Neural cell (in vitro differentiated cells): Measurements from ENCODE around the gene KIZ. TPM values are rescaled to one million over a fixed set of nuclear protein-coding genes. Genes with fewer than 3 reads are reported as not detected.

Source experiments
- H2AFZ ChIP-seq: fragments of 200-600, 300-800 bp; sonication (generic), shearing (Covaris generic); 2 replicates; pipeline ENCODE4 v1.6.0; 2014; ENCODE audit warnings: low read depth, mild to moderate bottlenecking, antibody characterized with exemption, low read length, moderate library complexity
- H3F3A ChIP-seq: fragments of 200-600 bp; shearing (Covaris generic); 2 replicates; pipeline ENCODE4 v1.6.1; 2016; ENCODE audit warnings: mild to moderate bottlenecking, moderate library complexity, mixed read lengths, antibody characterized with exemption, low read length; ENCODE audit not compliant: insufficient read depth, poor library complexity, severe bottlenecking
- H3K27ac ChIP-seq: fragments of 200-600, 300-800 bp; sonication (generic), shearing (Covaris generic); 2 replicates; pipeline ENCODE4 v1.5.1; 2014; ENCODE audit warnings: mild to moderate bottlenecking, low read length, moderate library complexity
- H3K27me3 ChIP-seq: fragments of 300-800, 200-600 bp; sonication (generic), shearing (Covaris generic); 2 replicates; pipeline ENCODE4 v1.6.0; 2014; ENCODE audit warnings: mild to moderate bottlenecking, low read depth, low read length, moderate library complexity; ENCODE audit not compliant: insufficient read depth
- H3K36me3 ChIP-seq: fragments of 300-800, 200-600 bp; sonication (generic), shearing (Covaris generic); 2 replicates; pipeline ENCODE4 v1.5.1; 2014; ENCODE audit warnings: mild to moderate bottlenecking, antibody characterized with exemption, low read length, moderate library complexity; ENCODE audit not compliant: insufficient read depth
- H3K4me2 ChIP-seq: fragments of 300-800, 200-600 bp; sonication (generic), shearing (Covaris generic); 2 replicates; pipeline ENCODE4 v1.6.0; 2014; ENCODE audit warnings: mild to moderate bottlenecking, low read length
- H3K4me3 ChIP-seq: fragments of 300-800, 200-600 bp; sonication (generic), shearing (Covaris generic); 2 replicates; pipeline ENCODE4 v1.5.1; 2014; ENCODE audit warnings: mild to moderate bottlenecking, low read length, moderate library complexity
- H3K79me2 ChIP-seq: fragments of 200-600 bp; shearing (Covaris generic); replicated peaks from 2 replicates; pipeline ENCODE4 v1.6.0; 2014; ENCODE audit warnings: mild to moderate bottlenecking, low read length, moderate library complexity; ENCODE audit not compliant: insufficient read depth
- H3K9ac ChIP-seq: fragments of 300-800, 200-600 bp; sonication (generic), shearing (Covaris generic); 2 replicates; pipeline ENCODE4 v1.6.1; 2016; ENCODE audit warnings: mild to moderate bottlenecking, low read length, mixed read lengths
- H3K9me2 ChIP-seq: fragments of 200-600 bp; shearing (Covaris generic); 2 replicates; pipeline ENCODE4 v1.6.1; 2016; ENCODE audit warnings: mild to moderate bottlenecking, low read length, mixed read lengths; ENCODE audit not compliant: insufficient read depth
- H3K9me3 ChIP-seq: fragments of 200-600, 300-800 bp; sonication (generic), shearing (Covaris generic); 2 replicates; pipeline ENCODE4 v1.6.1; 2016; ENCODE audit warnings: mild to moderate bottlenecking, mixed run types, low read length, moderate library complexity, mixed read lengths
- H4K20me1 ChIP-seq: fragments of 200-600 bp; shearing (Covaris generic); 2 replicates; pipeline ENCODE4 v1.6.1; 2016; ENCODE audit warnings: mild to moderate bottlenecking, mixed run types; ENCODE audit not compliant: insufficient read depth
- CTCF ChIP-seq: fragments of 450-650 bp; IDR thresholded peaks from 2 replicates; pipeline ENCODE4 v1.5.1; 2014; ENCODE audit warnings: antibody characterized with exemption, mild to moderate bottlenecking, moderate library complexity; ENCODE audit not compliant: poor library complexity, severe bottlenecking
- EP300 ChIP-seq: fragments of 450-650 bp; conservative IDR thresholded peaks from 2 replicates; pipeline ENCODE4 v1.6.1; 2014; ENCODE audit warnings: antibody characterized with exemption, mild to moderate bottlenecking, moderate library complexity; ENCODE audit not compliant: poor library complexity, severe bottlenecking
- EZH2 ChIP-seq: fragments of 200-600, 300-800 bp; shearing (Covaris generic), sonication (generic); IDR thresholded peaks from 2 replicates; pipeline ENCODE4 v1.6.1; 2014; ENCODE audit warnings: antibody characterized with exemption, low read length, borderline replicate concordance, mild to moderate bottlenecking; ENCODE audit not compliant: insufficient read depth, poor library complexity, severe bottlenecking
- MXI1 ChIP-seq: fragments of 450-650 bp; conservative IDR thresholded peaks from 2 replicates; pipeline ENCODE4 v1.6.1; 2014; ENCODE audit warnings: antibody characterized with exemption, mild to moderate bottlenecking; ENCODE audit not compliant: poor library complexity, severe bottlenecking
- POLR2AphosphoS5 ChIP-seq: IDR thresholded peaks from 2 replicates; pipeline ENCODE4 v1.6.1; 2012
- RAD21 ChIP-seq: fragments of 450-650 bp; conservative IDR thresholded peaks from 2 replicates; pipeline ENCODE4 v1.6.1; 2014; ENCODE audit warnings: antibody characterized with exemption, mild to moderate bottlenecking, moderate library complexity
- REST ChIP-seq: IDR thresholded peaks from 2 replicates; pipeline ENCODE4 v1.6.1; 2012; ENCODE audit warnings: borderline replicate concordance
- SMC3 ChIP-seq: fragments of 450-650 bp; conservative IDR thresholded peaks from 2 replicates; pipeline ENCODE4 v1.6.1; 2014; ENCODE audit warnings: antibody characterized with exemption, mild to moderate bottlenecking, moderate library complexity; ENCODE audit not compliant: poor library complexity
- TAF1 ChIP-seq: IDR thresholded peaks from 2 replicates; pipeline ENCODE4 v1.6.1; 2012; ENCODE audit warnings: low read depth
- polyA plus RNA-seq: library from polyadenylated mRNA; depleted of rRNA; stranded (reverse); fragments of >200 nt; gene quantifications from 2 replicates; pipeline ENCODE4 v1.2.3, GENCODE V29; 2014

KIZ gene
- polyA plus RNA-seq, 1 donor from 2014 or later: 3.6 TPM

GRCh38 chr20:21159658-21160380 lies 33.9 kb downstream of the KIZ start:
- no peak overlapping the region for H3K4me2 ChIP-seq
- no peaks in the 10 kb centered on the region for H3F3A ChIP-seq
- TF ChIP-seq EP300 (no peak), POLR2AphosphoS5 (no peak), MXI1 (no peak), TAF1 (no peak), CTCF (no peak), EZH2 (no peak), SMC3 (no peak), RAD21 (no peak), REST (no peak)
- no peak overlapping the region for H3K9ac ChIP-seq
- H3K36me3 ChIP-seq: no peaks in the 10 kb centered on the region
- no peak overlapping the region for H2AFZ ChIP-seq
- H3K4me3 ChIP-seq: no peak overlapping the region
- H3K79me2 ChIP-seq: no peaks in the 10 kb centered on the region
- no peaks in the 10 kb centered on the region for H4K20me1 ChIP-seq
- no peak overlapping the region for H3K27ac ChIP-seq
- no peaks in the 10 kb centered on the region for H3K9me3 ChIP-seq
- H3K27me3 ChIP-seq: no peaks in the 10 kb centered on the region
- no peaks in the 10 kb centered on the region for H3K9me2 ChIP-seq

GRCh38 chr20:21161926-21162325 lies 36.0 kb downstream of the KIZ start:
- Histone ChIP-seq H3K9ac (no peak overlapping the region), H3F3A (no peaks in the 10 kb centered on the region), H3K79me2 (no peaks in the 10 kb centered on the region), H3K36me3 (no peaks in the 10 kb centered on the region), H3K4me3 (no peak overlapping the region), H3K4me2 (no peak overlapping the region), H3K27me3 (no peaks in the 10 kb centered on the region), H3K9me2 (no peaks in the 10 kb centered on the region), H4K20me1 (no peaks in the 10 kb centered on the region), H3K9me3 (no peaks in the 10 kb centered on the region), H2AFZ (no peak overlapping the region), H3K27ac (no peak overlapping the region)
- TF ChIP-seq TAF1 (no peak), SMC3 (no peak), MXI1 (no peak), RAD21 (no peak), EZH2 (no peak), POLR2AphosphoS5 (no peak), REST (no peak), CTCF (no peak), EP300 (no peak)
